GM19324 (cell line): Measurements from ENCODE around the gene PHF8.

Experiments used
- ATAC-seq: cut with Tn5 transposase; IDR thresholded peaks from one replicate; pipeline ENCODE4 v1.9.1; 2021; ENCODE audit warnings: mild to moderate bottlenecking, moderate library complexity; ENCODE audit not compliant: unreplicated experiment, low FRiP score

The PHF8 gene

GRCh38 chrX:54029529-54030143 is 14.6 kb downstream of the PHF8 start:
- no peak for ATAC-seq

GRCh38 chrX:54024350-54024749 is 19.9 kb downstream of the PHF8 start:
- no peak for ATAC-seq

GRCh38 chrX:54012830-54013500 is 31.3 kb downstream of the PHF8 start:
- no peak for ATAC-seq

- no peak for ATAC-seq
Observed at GRCh38 chrX:54007682-54008081, 36.6 kb downstream of the PHF8 start.

GRCh38 chrX:53997724-53998123 is 46.5 kb downstream of the PHF8 start:
- ATAC-seq, result no peak

- ATAC-seq, result no peak
Observed at GRCh38 chrX:53992589-53992988, 51.7 kb downstream of the PHF8 start.

GRCh38 chrX:53990171-53990570 is 54.1 kb downstream of the PHF8 start:
- no peak for ATAC-seq

- no peak for ATAC-seq
Observed at GRCh38 chrX:53984895-53985294, 59.4 kb downstream of the PHF8 start.

- ATAC-seq, result no peak
Observed at GRCh38 chrX:53974529-53974928, 69.7 kb downstream of the PHF8 start.

- no peak for ATAC-seq
Observed at GRCh38 chrX:53969540-53969939, 74.7 kb downstream of the PHF8 start.

GRCh38 chrX:53950130-53950733 is 94.0 kb downstream of the PHF8 start:
- ATAC-seq, result no peak

GRCh38 chrX:53940180-53940579 is 104.1 kb downstream of the PHF8 start:
- ATAC-seq, result no peak

GRCh38 chrX:53939127-53939526 is 105.1 kb downstream of the PHF8 start:
- no peak for ATAC-seq

- ATAC-seq, result no peak
Observed at GRCh38 chrX:53930515-53931380, 113.5 kb downstream of the PHF8 start.

GRCh38 chrX:53926030-53926429 is 118.2 kb downstream of the PHF8 start:
- ATAC-seq, result no peak

GRCh38 chrX:53918702-53919101 is 125.6 kb downstream of the PHF8 start:
- no peak for ATAC-seq

- ATAC-seq, result no peak
Observed at GRCh38 chrX:53900623-53901022, 143.7 kb downstream of the PHF8 start.

GRCh38 chrX:53895270-53895669 is 149.0 kb downstream of the PHF8 start:
- no peak for ATAC-seq
